GM19395 (cell line): ENCODE results near the gene LANCL2.

Experiments
- ATAC-seq: cut with Tn5 transposase; IDR thresholded peaks from one replicate; pipeline ENCODE4 v1.9.1; 2021; ENCODE audit warnings: mild to moderate bottlenecking, moderate library complexity; ENCODE audit not compliant: unreplicated experiment

Gene LANCL2

GRCh38 chr7:55435466-55435865 lies 70.3 kb downstream of the LANCL2 start:
- ATAC-seq = no peak

- no peak for ATAC-seq
Measured at GRCh38 chr7:55436457-55436856, 71.3 kb downstream of the LANCL2 start.

GRCh38 chr7:55437375-55437774 lies 72.2 kb downstream of the LANCL2 start:
- ATAC-seq = no peak

- no peak for ATAC-seq
Measured at GRCh38 chr7:55438085-55438756, 73.1 kb downstream of the LANCL2 start.

GRCh38 chr7:55438757-55439525 lies 73.8 kb downstream of the LANCL2 start:
- no peak for ATAC-seq

- no peak for ATAC-seq
Measured at GRCh38 chr7:55439627-55440026, 74.5 kb downstream of the LANCL2 start.

- ATAC-seq = no peak
Measured at GRCh38 chr7:55440040-55440690, 75.0 kb downstream of the LANCL2 start.

- ATAC-seq = no peak
Measured at GRCh38 chr7:55441002-55441401, 75.9 kb downstream of the LANCL2 start.

- no peak for ATAC-seq
Measured at GRCh38 chr7:55441774-55442522, 76.8 kb downstream of the LANCL2 start.

GRCh38 chr7:55444786-55445185 lies 79.6 kb downstream of the LANCL2 start:
- ATAC-seq = no peak

GRCh38 chr7:55448526-55448925 lies 83.4 kb downstream of the LANCL2 start:
- no peak for ATAC-seq

- no peak for ATAC-seq
Measured at GRCh38 chr7:55449205-55449991, 84.3 kb downstream of the LANCL2 start.

- ATAC-seq = no peak
Measured at GRCh38 chr7:55449992-55450535, 84.9 kb downstream of the LANCL2 start.

- ATAC-seq = no peak
Measured at GRCh38 chr7:55452971-55453370, 87.8 kb downstream of the LANCL2 start.

GRCh38 chr7:55457801-55458200 lies 92.7 kb downstream of the LANCL2 start:
- no peak for ATAC-seq

GRCh38 chr7:55458351-55458750 lies 93.2 kb downstream of the LANCL2 start:
- no peak for ATAC-seq

- no peak for ATAC-seq
Measured at GRCh38 chr7:55463686-55464262, 98.6 kb downstream of the LANCL2 start.

- no peak for ATAC-seq
Measured at GRCh38 chr7:55464422-55464821, 99.3 kb downstream of the LANCL2 start.

GRCh38 chr7:55465691-55466090 lies 100.6 kb downstream of the LANCL2 start:
- ATAC-seq = no peak
